K562 (cell line): Measurements from ENCODE around the gene SRF. TPM values are rescaled to one million over a fixed set of nuclear protein-coding genes. Genes with fewer than 3 reads are reported as not detected.

ENCODE experiments used
- COPS2 ChIP-seq: fragments of 450-650 bp; conservative IDR thresholded peaks from 2 replicates; pipeline ENCODE4 v1.6.1; 2016; ENCODE audit warnings: mild to moderate bottlenecking, moderate library complexity
- DIDO1 ChIP-seq: fragments of 450-650 bp; IDR thresholded peaks from 2 replicates; pipeline ENCODE4 v1.6.1; 2016; ENCODE audit warnings: low read depth, missing biosample characterization, missing genetic modification characterization
- ETV6 ChIP-seq, 3 experiments: fragments of 150-350 bp in 1 of 3; sonication (generic) in 1 of 3; formaldehyde crosslinking in 1 of 3; IDR thresholded peaks; 2 replicates each; pipeline versions ENCODE4 v1.6.1 to v1.8.0; 2014 to 2022; ENCODE audit warnings: borderline replicate concordance in 2 of 3, low read depth in 2 of 3, antibody characterized with exemption in 1 of 3, low read length in 1 of 3, mild to moderate bottlenecking in 1 of 3, missing genetic modification reagents in 1 of 3
- FOXJ3 ChIP-seq: sonication (generic); formaldehyde crosslinking; IDR thresholded peaks from 2 replicates; pipeline ENCODE4 v1.4.0; 2020; ENCODE audit warnings: mild to moderate bottlenecking, missing genetic modification reagents
- KLF16 ChIP-seq: IDR thresholded peaks from 2 replicates; pipeline ENCODE4 v1.6.1; 2016; ENCODE audit warnings: antibody characterized with exemption
- MAFF ChIP-seq: IDR thresholded peaks from 2 replicates; pipeline ENCODE4 v1.6.1; 2012; ENCODE audit warnings: low read length, improper control_type of control experiment
- MECOM ChIP-seq: fragments of 250-450 bp; sonication (Bioruptor Pico); IDR thresholded peaks from 2 replicates; pipeline ENCODE4 v1.8.0; 2022; ENCODE audit warnings: inconsistent platforms
- MEF2A ChIP-seq: IDR thresholded peaks from 2 replicates; pipeline ENCODE4 v1.6.1; 2011; ENCODE audit warnings: low read depth, mild to moderate bottlenecking, low read length, moderate library complexity; ENCODE audit not compliant: control insufficient read depth
- NEUROD1 ChIP-seq: fragments of 150-350 bp; IDR thresholded peaks from 2 replicates; pipeline ENCODE4 v1.6.1; 2014; ENCODE audit warnings: borderline replicate concordance, low read length, low read depth; ENCODE audit not compliant: partially characterized antibody
- NR2F6 ChIP-seq: fragments of 450-650 bp; formaldehyde crosslinking; IDR thresholded peaks from 2 replicates; pipeline ENCODE4 v1.4.0; 2020; ENCODE audit warnings: mild to moderate bottlenecking
- PCBP1 ChIP-seq: fragments of 200-400 bp; formaldehyde crosslinking; IDR thresholded peaks from 2 replicates; pipeline ENCODE4 v1.6.1; 2018; ENCODE audit warnings: mild to moderate bottlenecking, low read depth, low read length; ENCODE audit not compliant: poor library complexity, severe bottlenecking
- PHB ChIP-seq: fragments of 250-450 bp; sonication (Bioruptor Pico); IDR thresholded peaks from 2 replicates; pipeline ENCODE4 v1.5.0; 2021
- PHF21A ChIP-seq: fragments of 450-650 bp; IDR thresholded peaks from 2 replicates; pipeline ENCODE4 v1.6.1; 2017; ENCODE audit warnings: low read depth, borderline replicate concordance
- POLR3G ChIP-seq: IDR thresholded peaks from 2 replicates; pipeline ENCODE4 v1.6.1; 2011; ENCODE audit not compliant: insufficient read length, insufficient replicate concordance; ENCODE audit errors: extremely low read depth
- PRPF4 ChIP-seq: fragments of 200-400 bp; formaldehyde crosslinking; IDR thresholded peaks from one replicate; pipeline ENCODE4 v1.6.1; 2017; ENCODE audit warnings: low read length, low read depth, mild to moderate bottlenecking; ENCODE audit not compliant: insufficient read depth, poor library complexity, severe bottlenecking
- SRSF1 ChIP-seq: fragments of 200-400 bp; formaldehyde crosslinking; IDR thresholded peaks from 2 replicates; pipeline ENCODE4 v1.6.1; 2017; ENCODE audit warnings: mild to moderate bottlenecking, low read depth, low read length, moderate library complexity
- TCF3 ChIP-seq: sonication (generic); formaldehyde crosslinking; IDR thresholded peaks from 2 replicates; pipeline ENCODE4 v1.4.0; 2020; ENCODE audit warnings: mild to moderate bottlenecking, missing genetic modification reagents
- ZNF217 ChIP-seq: sonication (generic); formaldehyde crosslinking; IDR thresholded peaks from 2 replicates; pipeline ENCODE4 v1.8.0; 2022; ENCODE audit warnings: mild to moderate bottlenecking, missing genetic modification reagents
- ZNF431 ChIP-seq: sonication (generic); formaldehyde crosslinking; IDR thresholded peaks from 2 replicates; pipeline ENCODE4 v1.8.0; 2022; ENCODE audit warnings: mild to moderate bottlenecking, missing genetic modification reagents
- ZNF780A ChIP-seq: fragments of 250-450 bp; sonication (Bioruptor Pico); IDR thresholded peaks from 2 replicates; pipeline ENCODE4 v1.5.0; 2021; ENCODE audit warnings: mild to moderate bottlenecking
- polyA plus RNA-seq, 8 experiments: library from polyadenylated mRNA; depleted of rRNA in 4 of 8; stranded (reverse) in 5 of 8; unstranded in 3 of 8; fragments of >200 nt; fragmentation: Nextera tagmentation in 2 of 8; fragmentation: Illumina TruSeq in 1 of 8; extraction: Ambion mirVana in 2 of 8; extraction: Trizol in 1 of 8; gene quantifications; 2 replicates each; pipeline versions ENCODE4 v1.2.1 to v1.2.3, GENCODE V29; 2011 to 2014; ENCODE audit warnings: inconsistent platforms in 1 of 8, missing spikeins in 1 of 8
- total RNA-seq, 7 experiments: library from RNA; depleted of rRNA in 6 of 7; stranded (reverse); fragments of >200 nt in 6 of 7; fragmentation: Illumina TruSeq in 2 of 7; extraction: Trizol in 2 of 7; gene quantifications; 2 replicates each; pipeline versions ENCODE4 v1.2.1 to v1.2.3, GENCODE V29; 2011 to 2021; ENCODE audit warnings: low replicate concordance in 1 of 7
- TF ChIP-seq, protein P1 (sequence below): fragments of 150-350 bp; IDR thresholded peaks from 2 replicates; pipeline ENCODE4 v1.6.1; 2014; ENCODE audit warnings: low read depth, mild to moderate bottlenecking, low read length, borderline replicate concordance
- TF ChIP-seq, protein P2 (sequence below): fragments of 150-350 bp; conservative IDR thresholded peaks from 2 replicates; pipeline ENCODE4 v1.6.1; 2014; ENCODE audit warnings: low read length

SRF gene
- total and polyA plus RNA-seq, 9 of the 15 experiments (the other 6 are each of a cell fraction or from before 2014, with no cell fraction given): 2.5 to 37.0 (median 24.6) TPM

- TF ChIP-seq, protein P1, sequence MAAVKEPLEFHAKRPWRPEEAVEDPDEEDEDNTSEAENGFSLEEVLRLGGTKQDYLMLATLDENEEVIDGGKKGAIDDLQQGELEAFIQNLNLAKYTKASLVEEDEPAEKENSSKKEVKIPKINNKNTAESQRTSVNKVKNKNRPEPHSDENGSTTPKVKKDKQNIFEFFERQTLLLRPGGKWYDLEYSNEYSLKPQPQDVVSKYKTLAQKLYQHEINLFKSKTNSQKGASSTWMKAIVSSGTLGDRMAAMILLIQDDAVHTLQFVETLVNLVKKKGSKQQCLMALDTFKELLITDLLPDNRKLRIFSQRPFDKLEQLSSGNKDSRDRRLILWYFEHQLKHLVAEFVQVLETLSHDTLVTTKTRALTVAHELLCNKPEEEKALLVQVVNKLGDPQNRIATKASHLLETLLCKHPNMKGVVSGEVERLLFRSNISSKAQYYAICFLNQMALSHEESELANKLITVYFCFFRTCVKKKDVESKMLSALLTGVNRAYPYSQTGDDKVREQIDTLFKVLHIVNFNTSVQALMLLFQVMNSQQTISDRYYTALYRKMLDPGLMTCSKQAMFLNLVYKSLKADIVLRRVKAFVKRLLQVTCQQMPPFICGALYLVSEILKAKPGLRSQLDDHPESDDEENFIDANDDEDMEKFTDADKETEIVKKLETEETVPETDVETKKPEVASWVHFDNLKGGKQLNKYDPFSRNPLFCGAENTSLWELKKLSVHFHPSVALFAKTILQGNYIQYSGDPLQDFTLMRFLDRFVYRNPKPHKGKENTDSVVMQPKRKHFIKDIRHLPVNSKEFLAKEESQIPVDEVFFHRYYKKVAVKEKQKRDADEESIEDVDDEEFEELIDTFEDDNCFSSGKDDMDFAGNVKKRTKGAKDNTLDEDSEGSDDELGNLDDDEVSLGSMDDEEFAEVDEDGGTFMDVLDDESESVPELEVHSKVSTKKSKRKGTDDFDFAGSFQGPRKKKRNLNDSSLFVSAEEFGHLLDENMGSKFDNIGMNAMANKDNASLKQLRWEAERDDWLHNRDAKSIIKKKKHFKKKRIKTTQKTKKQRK: no peak
- TF ChIP-seq TCF3 (CRISPR knock-in tag): peak; percentile 83
- TF ChIP-seq ZNF217 (CRISPR knock-in tag): no peak
- TF ChIP-seq POLR3G: no peak
- TF ChIP-seq PCBP1: no peak
- no peak for TF ChIP-seq SRSF1
- TF ChIP-seq COPS2: no peak
- no peak for TF ChIP-seq PHB (CRISPR knock-in tag)
- no peak for TF ChIP-seq MEF2A
- no peak for TF ChIP-seq NEUROD1
- 0 out of 2 replicates have a peak, but pooled peaks have one; percentile 14 for TF ChIP-seq MECOM (CRISPR knock-in tag)
- TF ChIP-seq DIDO1 (tag): no peak
- TF ChIP-seq ZNF431 (CRISPR knock-in tag): no peak
- TF ChIP-seq MAFF: no peak
- TF ChIP-seq, protein P2, sequence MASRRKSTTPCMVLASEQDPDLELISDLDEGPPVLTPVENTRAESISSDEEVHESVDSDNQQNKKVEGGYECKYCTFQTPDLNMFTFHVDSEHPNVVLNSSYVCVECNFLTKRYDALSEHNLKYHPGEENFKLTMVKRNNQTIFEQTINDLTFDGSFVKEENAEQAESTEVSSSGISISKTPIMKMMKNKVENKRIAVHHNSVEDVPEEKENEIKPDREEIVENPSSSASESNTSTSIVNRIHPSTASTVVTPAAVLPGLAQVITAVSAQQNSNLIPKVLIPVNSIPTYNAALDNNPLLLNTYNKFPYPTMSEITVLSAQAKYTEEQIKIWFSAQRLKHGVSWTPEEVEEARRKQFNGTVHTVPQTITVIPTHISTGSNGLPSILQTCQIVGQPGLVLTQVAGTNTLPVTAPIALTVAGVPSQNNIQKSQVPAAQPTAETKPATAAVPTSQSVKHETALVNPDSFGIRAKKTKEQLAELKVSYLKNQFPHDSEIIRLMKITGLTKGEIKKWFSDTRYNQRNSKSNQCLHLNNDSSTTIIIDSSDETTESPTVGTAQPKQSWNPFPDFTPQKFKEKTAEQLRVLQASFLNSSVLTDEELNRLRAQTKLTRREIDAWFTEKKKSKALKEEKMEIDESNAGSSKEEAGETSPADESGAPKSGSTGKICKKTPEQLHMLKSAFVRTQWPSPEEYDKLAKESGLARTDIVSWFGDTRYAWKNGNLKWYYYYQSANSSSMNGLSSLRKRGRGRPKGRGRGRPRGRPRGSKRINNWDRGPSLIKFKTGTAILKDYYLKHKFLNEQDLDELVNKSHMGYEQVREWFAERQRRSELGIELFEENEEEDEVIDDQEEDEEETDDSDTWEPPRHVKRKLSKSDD: no peak
- no peak for TF ChIP-seq NR2F6 (CRISPR knock-in tag)
- no peak for TF ChIP-seq ETV6 (IDR thresholded peaks at IDR 0.05; ENCODE audit: borderline replicate concordance in 1 of 2, low read depth in 2 of 2, low read length in 1 of 2)
- no peak for TF ChIP-seq ETV6 (CRISPR knock-in tag; IDR thresholded peaks at IDR 0.05; ENCODE audit: borderline replicate concordance)
- TF ChIP-seq FOXJ3 (CRISPR knock-in tag): no peak
- TF ChIP-seq ZNF780A (CRISPR knock-in tag): no peak
- no peak for TF ChIP-seq PHF21A
- TF ChIP-seq PRPF4: no peak
- 0 out of 2 replicates have a peak, but pooled peaks have one; percentile 43 for TF ChIP-seq KLF16
Measured at GRCh38 chr6:43226192-43226851, 55.3 kb downstream of the SRF start (continued).
